ENCODE results near the gene ETV2.
"Not testable (repeated sequence)": the region's sequence is repeated elsewhere in the genome, so short reads cannot be mapped to it uniquely, and the experiment has no call there.

Gene ETV2

DNA sequence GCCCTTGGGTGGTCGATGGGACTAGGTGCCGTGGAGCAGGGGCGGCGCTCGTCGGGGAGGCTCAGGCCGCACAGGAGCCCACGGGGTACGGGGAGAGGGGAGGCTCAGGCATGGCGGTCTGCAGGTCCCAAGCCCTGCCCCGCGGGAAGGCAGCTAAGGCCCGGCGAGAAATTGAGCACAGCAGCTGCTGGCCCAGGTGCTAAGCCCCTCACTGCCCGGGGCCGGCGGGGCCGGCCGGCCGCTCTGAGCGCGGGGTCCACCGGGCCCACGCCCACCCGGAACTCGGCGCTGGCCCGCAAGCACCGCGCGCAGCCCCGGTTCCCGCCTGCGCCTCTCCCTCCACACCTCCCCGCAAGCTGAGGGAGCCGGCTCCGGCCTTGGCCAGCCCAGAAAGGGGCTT is 49.6 kb downstream of the ETV2 start:
- H3K27ac ChIP-seq (ENCODE audit: low read length); H3K4me1 ChIP-seq (ENCODE audit: control insufficient read depth in 1 of 2, insufficient read depth in 2 of 2, low read length in 2 of 2); H3K36me3 ChIP-seq (ENCODE audit: control insufficient read depth in 1 of 2, insufficient read depth in 2 of 2, low read length in 2 of 2); H3K27me3 ChIP-seq (ENCODE audit: low read depth, low read length); H3K4me3 ChIP-seq (ENCODE audit: low read depth in 1 of 2, low read length in 2 of 2); H3K9me3 ChIP-seq (ENCODE audit: control insufficient read depth in 1 of 2, low read length in 2 of 2): not testable (repeated sequence)

DNA sequence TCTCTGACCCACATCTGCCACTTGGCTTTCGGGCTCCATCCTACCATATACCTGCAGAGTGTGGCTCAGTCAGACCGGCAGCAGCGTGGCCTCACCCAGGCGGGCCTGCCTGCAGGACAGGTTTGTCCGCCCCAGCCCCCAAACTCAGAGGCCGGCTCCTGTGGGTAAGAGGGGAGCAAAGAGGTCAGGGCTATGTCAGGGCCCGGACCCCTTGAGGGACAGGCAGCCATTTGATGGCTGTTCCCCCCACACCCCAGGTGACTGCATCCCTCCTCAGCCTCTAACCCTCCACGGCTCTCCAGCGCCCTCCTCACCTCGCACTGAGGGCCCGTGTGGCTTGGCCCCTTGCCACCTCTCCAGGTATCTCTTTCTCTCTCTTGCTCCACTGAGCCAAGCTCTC is 50.5 kb downstream of the ETV2 start:
- Histone ChIP-seq H3K4me1 (ENCODE audit: control insufficient read depth in 1 of 2, insufficient read depth in 2 of 2, low read length in 2 of 2) (peaks cover 0 to 3% of the 10 kb centered on the region in 2 donors), H3K27me3 (ENCODE audit: low read depth, low read length) (no peaks in the 10 kb centered on the region), H3K9me3 (ENCODE audit: control insufficient read depth in 1 of 2, low read length in 2 of 2) (no peaks in the 10 kb centered on the region), H3K4me3 (ENCODE audit: low read depth in 1 of 2, low read length in 2 of 2) (no peak overlapping the region), H3K36me3 (ENCODE audit: control insufficient read depth in 1 of 2, insufficient read depth in 2 of 2, low read length in 2 of 2) (no peaks in the 10 kb centered on the region), H3K27ac (ENCODE audit: low read length) (no peak overlapping the region)

DNA sequence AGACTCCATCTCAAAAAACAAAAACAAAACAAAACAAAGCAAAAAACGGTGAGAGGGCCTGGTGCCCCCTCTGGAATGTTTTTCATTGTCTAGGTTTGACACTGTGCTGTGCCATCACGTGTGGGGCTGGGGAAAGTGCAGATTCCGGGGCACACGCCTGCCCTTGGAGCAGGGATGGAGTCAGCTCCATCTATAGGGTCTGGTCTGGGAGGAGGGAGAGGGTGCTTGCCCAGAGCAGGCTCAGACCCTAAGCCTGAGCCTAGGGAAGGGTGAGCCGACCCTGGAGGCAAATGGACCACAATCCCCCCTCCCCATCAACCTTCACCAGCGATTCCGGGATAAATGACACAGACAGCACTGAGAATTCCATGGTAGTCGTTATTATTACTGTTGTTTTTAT is 51.9 kb downstream of the ETV2 start:
- Histone ChIP-seq H3K36me3 (ENCODE audit: control insufficient read depth in 1 of 2, insufficient read depth in 2 of 2, low read length in 2 of 2) (no peaks in the 10 kb centered on the region), H3K27me3 (ENCODE audit: low read depth, low read length) (no peaks in the 10 kb centered on the region), H3K27ac (ENCODE audit: low read length) (no peak overlapping the region), H3K9me3 (ENCODE audit: control insufficient read depth in 1 of 2, low read length in 2 of 2) (no peaks in the 10 kb centered on the region), H3K4me3 (ENCODE audit: low read depth in 1 of 2, low read length in 2 of 2) (no peak overlapping the region), H3K4me1 (ENCODE audit: control insufficient read depth in 1 of 2, insufficient read depth in 2 of 2, low read length in 2 of 2) (peaks cover 0 to 3% of the 10 kb centered on the region in 2 donors)

DNA sequence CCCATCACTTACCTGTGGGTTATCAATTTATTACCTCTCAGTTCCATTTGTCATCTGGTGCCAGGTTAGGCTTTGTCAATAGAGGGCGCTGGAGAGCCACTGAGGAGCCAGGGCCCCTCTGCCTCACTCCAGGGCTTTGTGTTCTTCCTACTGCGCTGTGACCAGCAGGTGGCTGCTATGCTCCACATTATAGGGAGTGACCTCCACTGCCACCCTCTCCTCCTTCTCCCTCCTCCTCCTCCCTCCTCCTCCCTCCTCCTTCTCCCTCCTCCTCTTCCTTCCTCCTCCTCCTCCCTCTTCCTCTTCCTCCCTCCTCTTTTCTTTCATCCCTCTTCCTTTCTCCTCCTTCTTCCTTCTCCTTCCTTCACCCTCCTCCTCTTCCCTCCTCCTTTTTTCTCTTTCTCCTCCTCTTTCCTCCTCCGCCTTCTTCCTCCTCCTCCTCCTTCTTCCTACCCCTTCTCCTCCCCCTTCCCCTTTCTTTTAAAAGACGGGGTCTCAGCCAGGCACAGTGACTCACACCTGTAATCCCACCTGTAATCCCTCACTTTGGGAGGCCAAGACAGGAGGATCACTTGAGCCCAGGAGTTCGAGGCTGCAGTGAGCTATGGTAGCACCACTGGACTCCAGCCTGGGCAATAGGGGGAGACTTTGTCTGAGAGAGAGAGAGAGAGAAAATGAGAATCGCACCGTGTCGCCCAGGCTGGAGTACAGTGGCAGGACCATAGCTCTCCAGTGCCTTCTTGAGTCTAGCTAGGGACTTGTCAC is 52.5 kb downstream of the ETV2 start:
- H3K9me3 ChIP-seq (ENCODE audit: control insufficient read depth in 1 of 2, low read length in 2 of 2): no peaks in the 10 kb centered on the region
- H3K27ac ChIP-seq (ENCODE audit: low read length): no peak overlapping the region

More for the DNA sequence above, 52.5 kb downstream of the ETV2 start:
- Histone ChIP-seq H3K27me3 (ENCODE audit: low read depth, low read length) (no peaks in the 10 kb centered on the region), H3K4me3 (ENCODE audit: low read depth in 1 of 2, low read length in 2 of 2) (no peak overlapping the region), H3K4me1 (ENCODE audit: control insufficient read depth in 1 of 2, insufficient read depth in 2 of 2, low read length in 2 of 2) (peaks cover 0 to 3% of the 10 kb centered on the region in 2 donors), H3K36me3 (ENCODE audit: control insufficient read depth in 1 of 2, insufficient read depth in 2 of 2, low read length in 2 of 2) (no peaks in the 10 kb centered on the region)

Data from muscle layer of duodenum (tissue), 2 donors.